ENCODE data around the gene APLP2.

- TF ChIP-seq MAFK (IDR thresholded peaks at IDR 0.05; ENCODE audit: low read depth, low read length), result no peak
- no peak for TF ChIP-seq RFX5 (IDR thresholded peaks at IDR 0.05; ENCODE audit: low read depth, low read length)
- no peak for TF ChIP-seq CTCF (conservative IDR thresholded peaks at IDR 0.05; ENCODE audit: low read depth, low read length)
- TF ChIP-seq RCOR1 (IDR thresholded peaks at IDR 0.05; ENCODE audit: insufficient replicate concordance, low read length), result no peak
- no peak for TF ChIP-seq CEBPB (IDR thresholded peaks at IDR 0.05; ENCODE audit: low read depth, low read length)
- no peak for TF ChIP-seq POLR2A (IDR thresholded peaks at IDR 0.05; ENCODE audit: low read depth, low read length)
- no peak for TF ChIP-seq CHD1 (IDR thresholded peaks at IDR 0.05; ENCODE audit: low read depth, low read length)
- no peak for TF ChIP-seq BHLHE40 (IDR thresholded peaks at IDR 0.05; ENCODE audit: low read depth, low read length)
These were observed 3.4 kb upstream of the APLP2 start for GRCh38 chr11:130066338-130066737.
